ENCODE results near the gene ALCAM.

Gene ALCAM

DNA sequence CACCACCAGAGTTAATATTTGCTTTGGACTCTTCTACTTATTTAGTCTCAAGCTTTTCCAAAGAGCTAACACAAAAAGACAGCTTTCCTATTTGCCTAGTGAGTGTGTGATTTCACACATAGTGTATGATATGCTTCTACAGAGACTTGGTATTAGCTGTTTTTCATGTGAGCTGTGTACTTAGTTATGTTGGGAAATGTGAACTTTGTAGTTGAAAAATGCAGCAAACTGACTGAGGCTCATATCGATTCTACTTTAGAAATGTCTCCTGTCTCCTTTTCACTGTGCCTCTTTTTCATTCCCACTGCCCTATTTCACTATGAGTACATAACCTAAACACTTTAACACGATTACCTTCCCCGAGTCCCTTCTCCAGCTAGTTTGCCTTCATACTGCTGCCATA lies 136.5 kb downstream of the ALCAM start:
- Histone ChIP-seq H4K8ac (ENCODE audit: low read depth, low read length) (no peak overlapping the region), H3K9me3 (ENCODE audit: insufficient read depth, low read depth, low read length) (no peaks in the 10 kb centered on the region), H3K27ac (ENCODE audit: low read depth, low read length) (no peak overlapping the region), H2BK5ac (ENCODE audit: low read depth, low read length, poor library complexity) (no peak overlapping the region), H3K4me2 (ENCODE audit: low read length) (no peak overlapping the region), H3K14ac (ENCODE audit: low read length) (no peak overlapping the region), H3K4me1 (ENCODE audit: control insufficient read depth in 1 of 2, insufficient read depth in 2 of 2, low read length in 2 of 2) (no peaks in the 10 kb centered on the region), H2BK120ac (ENCODE audit: insufficient read depth, low read length, poor library complexity) (no peak overlapping the region), H3K23ac (ENCODE audit: low read length) (no peak overlapping the region), H2AK5ac (ENCODE audit: low read length) (no peak overlapping the region), H4K91ac (ENCODE audit: low read depth, low read length) (no peak overlapping the region), H3K79me2 (ENCODE audit: control insufficient read depth, insufficient read depth, low read length, poor library complexity) (no peaks in the 10 kb centered on the region), H3K36me3 (ENCODE audit: control insufficient read depth in 1 of 2, insufficient read depth in 2 of 2, low read length in 2 of 2) (no peaks in the 10 kb centered on the region), H4K12ac (ENCODE audit: low read depth, low read length) (no peak overlapping the region), H2AFZ (ENCODE audit: insufficient read depth, low read length, poor library complexity) (no peak overlapping the region), H3K27me3 (ENCODE audit: insufficient read depth, low read length) (no peaks in the 10 kb centered on the region), H3K18ac (ENCODE audit: low read length) (no peak overlapping the region), H3K4ac (ENCODE audit: low read depth, low read length) (no peak overlapping the region), H3K4me3 (ENCODE audit: low read depth, low read length) (no peak overlapping the region), H3K9ac (ENCODE audit: low read length) (no peak overlapping the region), H2BK12ac (ENCODE audit: low read length) (no peak overlapping the region), H3K79me1 (ENCODE audit: low read length) (no peaks in the 10 kb centered on the region)
- DNase-seq, result no peak
- WGBS (ENCODE audit: extremely low coverage, insufficient coverage, insufficient read length), result no CpG with 5 or more reads among the region's 3 CpGs

DNA sequence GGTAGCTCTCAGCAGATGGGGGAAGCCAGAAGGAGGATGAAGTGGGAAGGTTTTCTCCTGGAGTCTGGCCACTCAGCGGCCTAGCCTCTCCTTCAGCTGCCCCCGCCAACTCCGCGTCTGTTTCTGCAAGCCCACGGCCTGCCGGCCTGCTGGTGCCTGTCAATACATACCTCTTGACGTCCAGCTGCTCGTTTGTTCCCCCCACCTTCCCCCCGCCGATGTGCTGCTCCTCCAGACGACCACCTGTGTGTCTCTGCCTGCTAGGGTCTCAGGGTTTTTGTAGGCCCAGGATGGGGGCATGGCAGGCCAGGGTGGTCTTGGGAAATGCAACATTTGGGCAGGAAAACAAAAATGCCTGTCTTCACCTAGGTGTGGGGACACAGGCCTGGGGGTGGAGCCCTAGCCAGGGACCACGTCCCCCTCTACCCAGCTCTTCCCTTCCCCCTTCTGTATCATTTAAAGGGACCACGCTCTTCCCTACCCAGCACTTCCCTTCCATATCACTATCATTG lies 137.8 kb downstream of the ALCAM start:
- Histone ChIP-seq H4K91ac (ENCODE audit: low read depth, low read length) (no peak overlapping the region), H2AFZ (ENCODE audit: insufficient read depth, low read length, poor library complexity) (no peak overlapping the region)
- DNase-seq, result no peak

GRCh38 chr3:105505170-105505569 lies 138.5 kb downstream of the ALCAM start:
- H3K9me3 ChIP-seq (ENCODE audit: insufficient read depth, low read depth, low read length), result no peaks in the 10 kb centered on the region
- no CpG with 5 or more reads among the region's 5 CpGs for WGBS (ENCODE audit: extremely low coverage, insufficient coverage, insufficient read length)
- H3K79me2 ChIP-seq (ENCODE audit: control insufficient read depth, insufficient read depth, low read length, poor library complexity), result no peaks in the 10 kb centered on the region
- no peak overlapping the region for H2BK5ac ChIP-seq (ENCODE audit: low read depth, low read length, poor library complexity)
- H3K79me1 ChIP-seq (ENCODE audit: low read length), result no peaks in the 10 kb centered on the region
- H3K4me1 ChIP-seq (ENCODE audit: control insufficient read depth in 1 of 2, insufficient read depth in 2 of 2, low read length in 2 of 2), result no peaks in the 10 kb centered on the region
- no peak overlapping the region for H3K18ac ChIP-seq (ENCODE audit: low read length)
- no peak overlapping the region for H3K23ac ChIP-seq (ENCODE audit: low read length)
- no peak overlapping the region for H3K27ac ChIP-seq (ENCODE audit: low read depth, low read length)
- no peak overlapping the region for H3K4me2 ChIP-seq (ENCODE audit: low read length)
- no peak overlapping the region for H2BK12ac ChIP-seq (ENCODE audit: low read length)
- H2AK5ac ChIP-seq (ENCODE audit: low read length), result no peak overlapping the region
- no peak for DNase-seq
- no peak overlapping the region for H4K12ac ChIP-seq (ENCODE audit: low read depth, low read length)
- no peaks in the 10 kb centered on the region for H3K27me3 ChIP-seq (ENCODE audit: insufficient read depth, low read length)
- no peak overlapping the region for H4K91ac ChIP-seq (ENCODE audit: low read depth, low read length)
- no peak overlapping the region for H4K8ac ChIP-seq (ENCODE audit: low read depth, low read length)
- no peak overlapping the region for H3K14ac ChIP-seq (ENCODE audit: low read length)
- no peak overlapping the region for H2AFZ ChIP-seq (ENCODE audit: insufficient read depth, low read length, poor library complexity)
- no peak overlapping the region for H3K4ac ChIP-seq (ENCODE audit: low read depth, low read length)
- H2BK120ac ChIP-seq (ENCODE audit: insufficient read depth, low read length, poor library complexity), result no peak overlapping the region
- no peaks in the 10 kb centered on the region for H3K36me3 ChIP-seq (ENCODE audit: control insufficient read depth in 1 of 2, insufficient read depth in 2 of 2, low read length in 2 of 2)
- no peak overlapping the region for H3K9ac ChIP-seq (ENCODE audit: low read length)
- H3K4me3 ChIP-seq (ENCODE audit: low read depth, low read length), result no peak overlapping the region

More for the DNA sequence above, 137.8 kb downstream of the ALCAM start:
- Histone ChIP-seq H4K12ac (ENCODE audit: low read depth, low read length) (no peak overlapping the region), H3K4ac (ENCODE audit: low read depth, low read length) (no peak overlapping the region), H3K36me3 (ENCODE audit: control insufficient read depth in 1 of 2, insufficient read depth in 2 of 2, low read length in 2 of 2) (no peaks in the 10 kb centered on the region), H3K9me3 (ENCODE audit: insufficient read depth, low read depth, low read length) (no peaks in the 10 kb centered on the region), H4K8ac (ENCODE audit: low read depth, low read length) (no peak overlapping the region), H3K4me2 (ENCODE audit: low read length) (no peak overlapping the region), H3K4me3 (ENCODE audit: low read depth, low read length) (no peak overlapping the region), H2AK5ac (ENCODE audit: low read length) (no peak overlapping the region), H2BK12ac (ENCODE audit: low read length) (no peak overlapping the region), H3K23ac (ENCODE audit: low read length) (no peak overlapping the region), H3K27ac (ENCODE audit: low read depth, low read length) (no peak overlapping the region), H3K9ac (ENCODE audit: low read length) (no peak overlapping the region), H3K18ac (ENCODE audit: low read length) (no peak overlapping the region), H3K79me1 (ENCODE audit: low read length) (no peaks in the 10 kb centered on the region), H2BK5ac (ENCODE audit: low read depth, low read length, poor library complexity) (no peak overlapping the region), H3K79me2 (ENCODE audit: control insufficient read depth, insufficient read depth, low read length, poor library complexity) (no peaks in the 10 kb centered on the region), H2BK120ac (ENCODE audit: insufficient read depth, low read length, poor library complexity) (no peak overlapping the region), H3K27me3 (ENCODE audit: insufficient read depth, low read length) (no peaks in the 10 kb centered on the region), H3K4me1 (ENCODE audit: control insufficient read depth in 1 of 2, insufficient read depth in 2 of 2, low read length in 2 of 2) (no peaks in the 10 kb centered on the region), H3K14ac (ENCODE audit: low read length) (no peak overlapping the region)
- no CpG with 5 or more reads among the region's 13 CpGs for WGBS (ENCODE audit: extremely low coverage, insufficient coverage, insufficient read length)

- Histone ChIP-seq H3K79me2 (ENCODE audit: control insufficient read depth, insufficient read depth, low read length, poor library complexity) (no peaks in the 10 kb centered on the region), H3K27ac (ENCODE audit: low read depth, low read length) (no peak overlapping the region), H3K4me3 (ENCODE audit: low read depth, low read length) (no peak overlapping the region), H4K12ac (ENCODE audit: low read depth, low read length) (no peak overlapping the region), H2AK5ac (ENCODE audit: low read length) (no peak overlapping the region), H3K4me2 (ENCODE audit: low read length) (no peak overlapping the region), H3K9me3 (ENCODE audit: insufficient read depth, low read depth, low read length) (no peaks in the 10 kb centered on the region), H3K27me3 (ENCODE audit: insufficient read depth, low read length) (no peaks in the 10 kb centered on the region), H3K9ac (ENCODE audit: low read length) (no peak overlapping the region), H4K8ac (ENCODE audit: low read depth, low read length) (no peak overlapping the region), H2AFZ (ENCODE audit: insufficient read depth, low read length, poor library complexity) (no peak overlapping the region), H4K91ac (ENCODE audit: low read depth, low read length) (no peak overlapping the region), H3K36me3 (ENCODE audit: control insufficient read depth in 1 of 2, insufficient read depth in 2 of 2, low read length in 2 of 2) (no peaks in the 10 kb centered on the region), H3K4ac (ENCODE audit: low read depth, low read length) (no peak overlapping the region), H3K4me1 (ENCODE audit: control insufficient read depth in 1 of 2, insufficient read depth in 2 of 2, low read length in 2 of 2) (no peaks in the 10 kb centered on the region), H3K23ac (ENCODE audit: low read length) (no peak overlapping the region), H2BK5ac (ENCODE audit: low read depth, low read length, poor library complexity) (no peak overlapping the region), H2BK12ac (ENCODE audit: low read length) (no peak overlapping the region), H2BK120ac (ENCODE audit: insufficient read depth, low read length, poor library complexity) (no peak overlapping the region), H3K18ac (ENCODE audit: low read length) (no peak overlapping the region), H3K14ac (ENCODE audit: low read length) (no peak overlapping the region), H3K79me1 (ENCODE audit: low read length) (no peaks in the 10 kb centered on the region)
- DNase-seq, result no peak
Measured at GRCh38 chr3:105511031-105511430, 144.3 kb downstream of the ALCAM start.

All from trophoblast cell (in vitro differentiated cells and primary cell).